Liver (tissue), 3 donors: ENCODE measurements around the gene PITPNM2.

Source experiments
- JUND ChIP-seq, 2 donors: IDR thresholded peaks; 2 replicates each; pipeline ENCODE4 v1.6.1; 2016; ENCODE audit warnings: antibody characterized with exemption in 2 of 2
- TF ChIP-seq, protein P1 (sequence below): fragments of 150-350 bp; IDR thresholded peaks from 2 replicates; pipeline ENCODE4 v1.5.1; 2017; ENCODE audit warnings: improper control_type of control experiment, low read depth, low read length; ENCODE audit not compliant: missing input control
- TF ChIP-seq, protein P2 (sequence below): IDR thresholded peaks from 2 replicates; pipeline ENCODE4 v1.6.1; 2016; ENCODE audit warnings: antibody characterized with exemption
- donor health status: healthy.
- donor health status: healthy.

- TF ChIP-seq, protein P1, sequence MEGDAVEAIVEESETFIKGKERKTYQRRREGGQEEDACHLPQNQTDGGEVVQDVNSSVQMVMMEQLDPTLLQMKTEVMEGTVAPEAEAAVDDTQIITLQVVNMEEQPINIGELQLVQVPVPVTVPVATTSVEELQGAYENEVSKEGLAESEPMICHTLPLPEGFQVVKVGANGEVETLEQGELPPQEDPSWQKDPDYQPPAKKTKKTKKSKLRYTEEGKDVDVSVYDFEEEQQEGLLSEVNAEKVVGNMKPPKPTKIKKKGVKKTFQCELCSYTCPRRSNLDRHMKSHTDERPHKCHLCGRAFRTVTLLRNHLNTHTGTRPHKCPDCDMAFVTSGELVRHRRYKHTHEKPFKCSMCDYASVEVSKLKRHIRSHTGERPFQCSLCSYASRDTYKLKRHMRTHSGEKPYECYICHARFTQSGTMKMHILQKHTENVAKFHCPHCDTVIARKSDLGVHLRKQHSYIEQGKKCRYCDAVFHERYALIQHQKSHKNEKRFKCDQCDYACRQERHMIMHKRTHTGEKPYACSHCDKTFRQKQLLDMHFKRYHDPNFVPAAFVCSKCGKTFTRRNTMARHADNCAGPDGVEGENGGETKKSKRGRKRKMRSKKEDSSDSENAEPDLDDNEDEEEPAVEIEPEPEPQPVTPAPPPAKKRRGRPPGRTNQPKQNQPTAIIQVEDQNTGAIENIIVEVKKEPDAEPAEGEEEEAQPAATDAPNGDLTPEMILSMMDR, result no peak
- TF ChIP-seq, protein P2, sequence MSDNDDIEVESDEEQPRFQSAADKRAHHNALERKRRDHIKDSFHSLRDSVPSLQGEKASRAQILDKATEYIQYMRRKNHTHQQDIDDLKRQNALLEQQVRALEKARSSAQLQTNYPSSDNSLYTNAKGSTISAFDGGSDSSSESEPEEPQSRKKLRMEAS, result no peak
- TF ChIP-seq JUND (IDR thresholded peaks at IDR 0.05), result no peak
These were observed 13.3 kb upstream of the PITPNM2 start for GRCh38 chr12:123164222-123164621.
